HepG2 (cell line): ENCODE data around the gene ERH. TPM values are rescaled to one million over a fixed set of nuclear protein-coding genes. Genes with fewer than 3 reads are reported as not detected.

ENCODE experiments used
- ATAC-seq: fragments of 200-7000 bp; cut with Tn5 transposase; 3 replicates; pipeline ENCODE4 v1.9.1; 2020; ENCODE audit warnings: mild to moderate bottlenecking, moderate library complexity
- BruUV-seq: library from RNA; stranded (reverse); fragments of 400-500 nt; replicated peaks from 2 replicates; lab custom pipeline; 2021; lab: Mats Ljungman, UMichigan
- CTCF ChIA-PET: fragments of 300-600 bp; formaldehyde crosslinking; extraction: SDS; loops from one replicate; lab custom pipeline; 2021; ENCODE audit warnings: low total read pairs, inconsistent platforms, low intra/inter-chr PET ratio; lab: Yijun Ruan, JAX
- POLR2A ChIA-PET: fragments of 350-600 bp; sonication (Branson Sonifier 250); formaldehyde crosslinking; loops from one replicate; lab custom pipeline; 2020; ENCODE audit warnings: antibody characterized with exemption, inconsistent platforms; lab: Yijun Ruan, JAX
- DNase-seq: peaks from one replicate; pipeline ENCODE4 v3.0.0-alpha.2; 2015; ENCODE audit warnings: low spot score
- FAIRE-seq: peaks from 3 replicates; lab custom pipeline; 2011; peaks lifted over from hg19 to GRCh38; lab: Jason Lieb, UNC
- H2AFZ ChIP-seq: one replicate; pipeline ENCODE4 v1.6.1; 2011; ENCODE audit warnings: low read length, inconsistent platforms
- H3K27ac ChIP-seq: fragments of 300-600 bp; 3 replicates; pipeline ENCODE4 v1.8.0; 2011; ENCODE audit warnings: mixed run types, mild to moderate bottlenecking, mixed read lengths, low read length, inconsistent platforms; ENCODE audit not compliant: insufficient read depth; ENCODE audit errors: extremely low read length
- H3K27me3 ChIP-seq, 2 experiments: fragments of 200-600 bp in 1 of 2; 2 replicates in 1 of 2; 3 replicates in 1 of 2; pipeline versions ENCODE4 v1.6.0 to v1.8.0; 2011; ENCODE audit warnings: low read length in 2 of 2, mild to moderate bottlenecking in 2 of 2, moderate library complexity in 2 of 2, inconsistent platforms in 1 of 2; ENCODE audit not compliant: insufficient read depth in 2 of 2, control insufficient read depth in 1 of 2
- H3K36me3 ChIP-seq, 2 experiments: fragments of 200-600 bp in 1 of 2; replicated peaks in 1 of 2; 2 replicates in 1 of 2; 3 replicates in 1 of 2; pipeline versions ENCODE4 v1.5.1 to v1.8.0; 2011; ENCODE audit warnings: low read length in 2 of 2, inconsistent platforms in 1 of 2; ENCODE audit not compliant: insufficient read depth in 2 of 2, control insufficient read depth in 1 of 2
- H3K4me1 ChIP-seq: 2 replicates; pipeline ENCODE4 v1.5.1; 2012; ENCODE audit warnings: low read length, inconsistent platforms; ENCODE audit not compliant: insufficient read depth
- H3K4me2 ChIP-seq: 2 replicates; pipeline ENCODE4 v1.6.0; 2011; ENCODE audit warnings: low read depth, low read length, inconsistent platforms
- H3K4me3 ChIP-seq, 3 experiments: fragments of 200-600 bp in 1 of 3; sonication (generic), shearing (Covaris generic) in 1 of 3; replicated peaks in 1 of 3; 2 replicates each; pipeline ENCODE4 v1.5.1; 2011 to 2016; ENCODE audit warnings: low read length in 3 of 3, inconsistent platforms in 2 of 3, low read depth in 2 of 3, mild to moderate bottlenecking in 2 of 3, control low read depth in 1 of 3, mixed read lengths in 1 of 3; ENCODE audit not compliant: insufficient read depth in 1 of 3
- H3K79me2 ChIP-seq: one replicate; pipeline ENCODE4 v1.6.1; 2011; ENCODE audit warnings: low read length, inconsistent platforms; ENCODE audit not compliant: insufficient read depth
- H3K9ac ChIP-seq: 2 replicates; pipeline ENCODE4 v1.6.0; 2011; ENCODE audit warnings: mild to moderate bottlenecking, low read depth, low read length, inconsistent platforms; ENCODE audit not compliant: insufficient read depth
- H3K9me3 ChIP-seq: 2 replicates; pipeline ENCODE4 v1.5.1; 2012; ENCODE audit warnings: mild to moderate bottlenecking, low read length
- H4K20me1 ChIP-seq: 2 replicates; pipeline ENCODE4 v1.6.0; 2011; ENCODE audit warnings: inconsistent platforms, mild to moderate bottlenecking, low read length, moderate library complexity; ENCODE audit not compliant: insufficient read depth
- DR1 ChIP-seq: sonication (generic); formaldehyde crosslinking; IDR thresholded peaks from 2 replicates; pipeline ENCODE4 v1.8.0; 2021; ENCODE audit warnings: mild to moderate bottlenecking, missing genetic modification reagents, inconsistent platforms
- MIER2 ChIP-seq: IDR thresholded peaks from 2 replicates; pipeline ENCODE4 v1.6.1; 2016; ENCODE audit warnings: missing biosample characterization, missing genetic modification reagents
- PLSCR1 ChIP-seq: sonication (generic); formaldehyde crosslinking; IDR thresholded peaks from 2 replicates; pipeline ENCODE4 v1.5.0; 2020; ENCODE audit warnings: missing genetic modification reagents, mild to moderate bottlenecking, borderline replicate concordance
- SP140L ChIP-seq: sonication (generic); formaldehyde crosslinking; IDR thresholded peaks from 2 replicates; pipeline ENCODE4 v1.4.0; 2020; ENCODE audit warnings: missing genetic modification reagents, borderline replicate concordance
- STAT6 ChIP-seq: sonication (generic); formaldehyde crosslinking; IDR thresholded peaks from 2 replicates; pipeline ENCODE4 v1.4.0; 2020; ENCODE audit warnings: missing genetic modification reagents, mild to moderate bottlenecking, borderline replicate concordance
- ZNF143 ChIP-seq: sonication (generic); formaldehyde crosslinking; IDR thresholded peaks from 2 replicates; pipeline ENCODE4 v1.4.0; 2020; ENCODE audit warnings: missing genetic modification reagents
- ZSCAN31 ChIP-seq: sonication (generic); formaldehyde crosslinking; IDR thresholded peaks from 2 replicates; pipeline ENCODE4 v1.5.0; 2020; ENCODE audit warnings: low read depth, mild to moderate bottlenecking, missing genetic modification reagents
- WGBS: methylation state at CpG from one replicate; pipeline ENCODE4 v1.1.6; 2017; ENCODE audit warnings: low lambda C conversion rate; 5-methylcytosine and 5-hydroxymethylcytosine counted together
- in situ Hi-C: cut with HindIII; loops from 2 replicates; pipeline ENCODE4 v1.10.0; 2017; ENCODE audit warnings: low pct_unique_long_range_greater_than_20kb; ENCODE audit not compliant: extremely low pct_ligation_motif_present
- intact Hi-C: fragments of 100-400 bp; cut with micrococcal nuclease; formaldehyde crosslinking; loops from one replicate; pipeline ENCODE4 v1.10.0; 2022; ENCODE audit not compliant: unreplicated experiment
- polyA plus RNA-seq, 8 experiments: library from polyadenylated mRNA; depleted of rRNA in 3 of 8; stranded (reverse) in 7 of 8; unstranded in 1 of 8; fragments of >200 nt; fragmentation: Illumina TruSeq in 4 of 8; extraction: Trizol in 4 of 8; gene quantifications; 2 replicates each; pipeline versions ENCODE4 v1.2.1 to v1.2.3, GENCODE V29; 2011 to 2016; ENCODE audit warnings: low read depth in 4 of 8, missing spikeins in 1 of 8, mixed read lengths in 1 of 8; ENCODE audit not compliant: insufficient read depth in 1 of 8
- total RNA-seq, 5 experiments: library from RNA; depleted of rRNA; stranded (reverse); fragments of >200 nt; fragmentation: Illumina TruSeq; extraction: Trizol; gene quantifications; 2 replicates each; pipeline ENCODE4 v1.2.3, GENCODE V29; 2016; ENCODE audit warnings: low read depth in 1 of 5
- TF ChIP-seq, protein P1 (sequence below): sonication (generic); formaldehyde crosslinking; IDR thresholded peaks from 2 replicates; pipeline ENCODE4 v1.8.0; 2022; ENCODE audit warnings: mild to moderate bottlenecking, missing genetic modification reagents, moderate library complexity
- TF ChIP-seq, protein P2 (sequence below): IDR thresholded peaks from 2 replicates; pipeline ENCODE4 v1.6.1; 2012; ENCODE audit warnings: low read length, improper control_type of control experiment
- TF ChIP-seq, protein P3 (sequence below), 2 experiments: sonication (generic) in 1 of 2; formaldehyde crosslinking in 1 of 2; IDR thresholded peaks; 2 replicates each; pipeline versions ENCODE4 v1.5.1 to v1.6.1; 2011 to 2020; ENCODE audit warnings: borderline replicate concordance in 1 of 2, low read depth in 1 of 2, low read length in 1 of 2, mild to moderate bottlenecking in 1 of 2, missing genetic modification reagents in 1 of 2, moderate library complexity in 1 of 2

ERH gene
- total and polyA plus RNA-seq, 2 of the 13 experiments (the other 11 are each of a cell fraction or from before 2014, with no cell fraction given): 105 to 341 TPM

GRCh38 chr14:69405762-69406161, 7.7 kb upstream of the ERH start (continued):
- no peak for TF ChIP-seq PLSCR1 (CRISPR knock-in tag)
- TF ChIP-seq, protein P1, sequence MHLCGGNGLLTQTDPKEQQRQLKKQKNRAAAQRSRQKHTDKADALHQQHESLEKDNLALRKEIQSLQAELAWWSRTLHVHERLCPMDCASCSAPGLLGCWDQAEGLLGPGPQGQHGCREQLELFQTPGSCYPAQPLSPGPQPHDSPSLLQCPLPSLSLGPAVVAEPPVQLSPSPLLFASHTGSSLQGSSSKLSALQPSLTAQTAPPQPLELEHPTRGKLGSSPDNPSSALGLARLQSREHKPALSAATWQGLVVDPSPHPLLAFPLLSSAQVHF (CRISPR knock-in tag): no peak
- TF ChIP-seq DR1 (CRISPR knock-in tag): no peak
- no peak for TF ChIP-seq STAT6 (CRISPR knock-in tag)
- TF ChIP-seq MIER2: no peak

DNA sequence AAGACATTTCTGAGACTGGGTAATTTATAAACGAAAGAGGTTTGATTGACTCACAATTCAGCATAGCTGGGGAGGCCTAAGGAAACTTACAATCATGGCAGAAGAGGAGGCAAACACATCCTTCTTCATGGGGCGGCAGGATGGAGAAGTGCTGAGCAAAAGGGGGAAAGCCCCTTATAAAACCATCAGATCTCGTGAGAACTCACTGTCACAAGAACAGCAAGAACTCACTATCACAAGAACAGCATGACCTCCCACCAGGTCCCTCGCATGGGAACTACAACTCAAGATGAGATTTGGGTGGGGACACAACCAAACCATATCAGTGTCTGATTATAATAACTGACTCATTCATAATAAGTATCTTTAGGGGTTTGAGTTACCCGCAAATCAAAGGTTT, 6.8 kb upstream of the ERH start:
- intact Hi-C loops (no loop called here), in situ Hi-C loops (no loop called here)
- Histone ChIP-seq H3K4me2 (no peak overlapping the region), H3K79me2 (peaks cover 88% of the 10 kb centered on the region), H3K36me3 (peaks cover 3 to 6% of the 10 kb centered on the region in 2 experiments; a peak in 1 of 5 replicates), H3K9ac (no peak overlapping the region), H4K20me1 (peaks cover 16% of the 10 kb centered on the region), H3K4me1 (peaks cover 35% of the 10 kb centered on the region), H3K27me3 (no peaks in the 10 kb centered on the region), H3K4me3 (no peak overlapping the region), H3K27ac (no peak overlapping the region), H2AFZ (no peak overlapping the region), H3K9me3 (no peaks in the 10 kb centered on the region)
- ATAC-seq (no peak), FAIRE-seq (no peak), DNase-seq (no peak)
- ChIA-PET CTCF (no interaction called here), POLR2A (no interaction called here)
- 94% methylated on average over 5 of the region's 5 CpGs for WGBS
- BruUV-seq: no TSS peak
- TF ChIP-seq, protein P2, sequence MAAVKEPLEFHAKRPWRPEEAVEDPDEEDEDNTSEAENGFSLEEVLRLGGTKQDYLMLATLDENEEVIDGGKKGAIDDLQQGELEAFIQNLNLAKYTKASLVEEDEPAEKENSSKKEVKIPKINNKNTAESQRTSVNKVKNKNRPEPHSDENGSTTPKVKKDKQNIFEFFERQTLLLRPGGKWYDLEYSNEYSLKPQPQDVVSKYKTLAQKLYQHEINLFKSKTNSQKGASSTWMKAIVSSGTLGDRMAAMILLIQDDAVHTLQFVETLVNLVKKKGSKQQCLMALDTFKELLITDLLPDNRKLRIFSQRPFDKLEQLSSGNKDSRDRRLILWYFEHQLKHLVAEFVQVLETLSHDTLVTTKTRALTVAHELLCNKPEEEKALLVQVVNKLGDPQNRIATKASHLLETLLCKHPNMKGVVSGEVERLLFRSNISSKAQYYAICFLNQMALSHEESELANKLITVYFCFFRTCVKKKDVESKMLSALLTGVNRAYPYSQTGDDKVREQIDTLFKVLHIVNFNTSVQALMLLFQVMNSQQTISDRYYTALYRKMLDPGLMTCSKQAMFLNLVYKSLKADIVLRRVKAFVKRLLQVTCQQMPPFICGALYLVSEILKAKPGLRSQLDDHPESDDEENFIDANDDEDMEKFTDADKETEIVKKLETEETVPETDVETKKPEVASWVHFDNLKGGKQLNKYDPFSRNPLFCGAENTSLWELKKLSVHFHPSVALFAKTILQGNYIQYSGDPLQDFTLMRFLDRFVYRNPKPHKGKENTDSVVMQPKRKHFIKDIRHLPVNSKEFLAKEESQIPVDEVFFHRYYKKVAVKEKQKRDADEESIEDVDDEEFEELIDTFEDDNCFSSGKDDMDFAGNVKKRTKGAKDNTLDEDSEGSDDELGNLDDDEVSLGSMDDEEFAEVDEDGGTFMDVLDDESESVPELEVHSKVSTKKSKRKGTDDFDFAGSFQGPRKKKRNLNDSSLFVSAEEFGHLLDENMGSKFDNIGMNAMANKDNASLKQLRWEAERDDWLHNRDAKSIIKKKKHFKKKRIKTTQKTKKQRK: no peak
- TF ChIP-seq ZSCAN31 (CRISPR knock-in tag): no peak
- TF ChIP-seq SP140L (CRISPR knock-in tag): no peak
- TF ChIP-seq, protein P3, sequence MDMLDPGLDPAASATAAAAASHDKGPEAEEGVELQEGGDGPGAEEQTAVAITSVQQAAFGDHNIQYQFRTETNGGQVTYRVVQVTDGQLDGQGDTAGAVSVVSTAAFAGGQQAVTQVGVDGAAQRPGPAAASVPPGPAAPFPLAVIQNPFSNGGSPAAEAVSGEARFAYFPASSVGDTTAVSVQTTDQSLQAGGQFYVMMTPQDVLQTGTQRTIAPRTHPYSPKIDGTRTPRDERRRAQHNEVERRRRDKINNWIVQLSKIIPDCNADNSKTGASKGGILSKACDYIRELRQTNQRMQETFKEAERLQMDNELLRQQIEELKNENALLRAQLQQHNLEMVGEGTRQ (IDR thresholded peaks at IDR 0.05; ENCODE audit: low read depth, low read length): no peak
- TF ChIP-seq, protein P3 (CRISPR knock-in tag; IDR thresholded peaks at IDR 0.05; ENCODE audit: borderline replicate concordance): no peak
- no peak for TF ChIP-seq ZNF143 (CRISPR knock-in tag)
